ENCODE measurements around the gene AP2B1.

AP2B1 gene

GRCh38 chr17:35731917-35732805 lies 145.0 kb downstream of the AP2B1 start:
- DNase-seq: no peak

GRCh38 chr17:35732806-35733136 lies 145.6 kb downstream of the AP2B1 start:
- no peak for DNase-seq

GRCh38 chr17:35733366-35733765 lies 146.2 kb downstream of the AP2B1 start:
- no peak for DNase-seq

- no peak for DNase-seq
Measured at GRCh38 chr17:35734396-35734795, 147.3 kb downstream of the AP2B1 start.

GRCh38 chr17:35735036-35735805 lies 148.1 kb downstream of the AP2B1 start:
- DNase-seq: no peak

GRCh38 chr17:35736236-35736635 lies 149.1 kb downstream of the AP2B1 start:
- no peak for DNase-seq

GRCh38 chr17:35738519-35739133 lies 151.5 kb downstream of the AP2B1 start:
- DNase-seq: no peak

GRCh38 chr17:35740216-35740615 lies 153.1 kb downstream of the AP2B1 start:
- no peak for DNase-seq

GRCh38 chr17:35740997-35741931 lies 154.1 kb downstream of the AP2B1 start:
- DNase-seq: peak in 1 of 5 donors; percentile 26

- DNase-seq: no peak
Measured at GRCh38 chr17:35742496-35742895, 155.4 kb downstream of the AP2B1 start.

GRCh38 chr17:35742896-35743477 lies 155.9 kb downstream of the AP2B1 start:
- no peak for DNase-seq

GRCh38 chr17:35743626-35744328 lies 156.7 kb downstream of the AP2B1 start:
- DNase-seq: no peak

- no peak for DNase-seq
Measured at GRCh38 chr17:35744830-35745229, 157.7 kb downstream of the AP2B1 start.

GRCh38 chr17:35745246-35745645 lies 158.1 kb downstream of the AP2B1 start:
- DNase-seq: no peak

- no peak for DNase-seq
Measured at GRCh38 chr17:35745749-35746320, 158.7 kb downstream of the AP2B1 start.

GRCh38 chr17:35747540-35748017 lies 160.5 kb downstream of the AP2B1 start:
- DNase-seq: peak; percentile 44 to 74 (median 65)

- no peak for DNase-seq
Measured at GRCh38 chr17:35748341-35748841, 161.3 kb downstream of the AP2B1 start.

- no peak for DNase-seq
Measured at GRCh38 chr17:35748979-35749378, 161.9 kb downstream of the AP2B1 start.

- DNase-seq: no peak
Measured at GRCh38 chr17:35749560-35750412, 162.7 kb downstream of the AP2B1 start.

All from T-helper 1 cell (primary cell).